Subcutaneous abdominal adipose tissue (tissue), 5 donors: Measurements from ENCODE around the gene SPATA31C1.
"Not testable (repeated sequence)": the region's sequence is repeated elsewhere in the genome, so short reads cannot be mapped to it uniquely, and the experiment has no call there.

Source experiments
- H3K27ac ChIP-seq: one replicate; pipeline ENCODE4 v1.7.0; 2013; ENCODE audit warnings: low read depth, mild to moderate bottlenecking, inconsistent platforms, low read length, moderate library complexity
- H3K27me3 ChIP-seq, 5 donors: one replicate each; pipeline ENCODE4 v1.7.0; 2013; ENCODE audit warnings: low read length in 5 of 5, inconsistent platforms in 1 of 5; ENCODE audit not compliant: control insufficient read depth in 5 of 5, insufficient read depth in 4 of 5
- H3K36me3 ChIP-seq, 5 donors: one replicate each; pipeline ENCODE4 v1.7.0; 2013; ENCODE audit warnings: low read length in 5 of 5; ENCODE audit not compliant: control insufficient read depth in 5 of 5, insufficient read depth in 5 of 5
- H3K4me1 ChIP-seq, 5 donors: one replicate each; pipeline ENCODE4 v1.7.0; 2013; ENCODE audit warnings: low read length in 5 of 5, mild to moderate bottlenecking in 3 of 5, moderate library complexity in 1 of 5; ENCODE audit not compliant: control insufficient read depth in 5 of 5, insufficient read depth in 5 of 5
- H3K4me3 ChIP-seq, 5 donors: one replicate each; pipeline ENCODE4 v1.7.0; 2013; ENCODE audit warnings: low read length in 5 of 5, low read depth in 1 of 5
- H3K9ac ChIP-seq, 5 donors: one replicate each; pipeline ENCODE4 v1.7.0; 2013; ENCODE audit warnings: low read length in 5 of 5, mild to moderate bottlenecking in 4 of 5, moderate library complexity in 3 of 5
- H3K9me3 ChIP-seq, 5 donors: one replicate each; pipeline ENCODE4 v1.7.0; 2013; ENCODE audit warnings: low read length in 5 of 5; ENCODE audit not compliant: control insufficient read depth in 5 of 5
- donor health status: healthy.
- donor health status: healthy.
- donor health status: healthy.
- donor health status: healthy.
- donor health status: healthy.

Gene SPATA31C1

GRCh38 chr9:87917662-87918061 is at the start of gene SPATA31C1:
TSS of gene SPATA31C1 (plus strand) at chr9:87917962.
- H3K4me3 ChIP-seq, H3K27ac ChIP-seq, H3K27me3 ChIP-seq, H3K9me3 ChIP-seq, H3K36me3 ChIP-seq, H3K4me1 ChIP-seq, H3K9ac ChIP-seq: not testable (repeated sequence)

- Histone ChIP-seq H3K9ac (no peak overlapping the region), H3K9me3 (peaks cover 0 to under 1% (median 0%) of the 10 kb centered on the region in 5 donors), H3K4me1 (no peaks in the 10 kb centered on the region), H3K27me3 (peaks cover 0 to 4% (median 0%) of the 10 kb centered on the region in 5 donors), H3K27ac (no peak overlapping the region), H3K4me3 (no peak overlapping the region), H3K36me3 (no peaks in the 10 kb centered on the region)
These were observed 49.6 kb upstream of the SPATA31C1 start for GRCh38 chr9:87868175-87868574.

GRCh38 chr9:87868635-87869034 is 49.1 kb upstream of the SPATA31C1 start:
- no peaks in the 10 kb centered on the region for H3K9me3 ChIP-seq
- H3K4me1 ChIP-seq: no peaks in the 10 kb centered on the region
- H3K27ac ChIP-seq: no peak overlapping the region
- no peaks in the 10 kb centered on the region for H3K36me3 ChIP-seq
- peaks cover 0 to 4% (median 0%) of the 10 kb centered on the region in 5 donors for H3K27me3 ChIP-seq
- H3K9ac ChIP-seq: no peak overlapping the region
- no peak overlapping the region for H3K4me3 ChIP-seq

GRCh38 chr9:87869082-87869481 is 48.7 kb upstream of the SPATA31C1 start:
- peaks cover 0 to 4% (median 0%) of the 10 kb centered on the region in 5 donors for H3K27me3 ChIP-seq
- H3K4me1 ChIP-seq: no peaks in the 10 kb centered on the region

GRCh38 chr9:87871425-87872078 is 46.2 kb upstream of the SPATA31C1 start:
- Histone ChIP-seq H3K4me3 (no peak overlapping the region), H3K27ac (no peak overlapping the region), H3K27me3 (peaks cover 0 to 4% (median 0%) of the 10 kb centered on the region in 5 donors)

More at GRCh38 chr9:87869082-87869481, 48.7 kb upstream of the SPATA31C1 start:
- H3K36me3 ChIP-seq: no peaks in the 10 kb centered on the region
- H3K9me3 ChIP-seq: no peaks in the 10 kb centered on the region
- H3K27ac ChIP-seq: no peak overlapping the region
- H3K9ac ChIP-seq: no peak overlapping the region
- H3K4me3 ChIP-seq: no peak overlapping the region

GRCh38 chr9:87872079-87872624 is 45.6 kb upstream of the SPATA31C1 start:
- Histone ChIP-seq H3K27me3 (peaks cover 0 to 7% (median 4%) of the 10 kb centered on the region in 5 donors), H3K27ac (no peak overlapping the region), H3K36me3 (no peaks in the 10 kb centered on the region), H3K9ac (no peak overlapping the region), H3K4me1 (no peaks in the 10 kb centered on the region), H3K4me3 (no peak overlapping the region), H3K9me3 (no peaks in the 10 kb centered on the region)

More at GRCh38 chr9:87871425-87872078, 46.2 kb upstream of the SPATA31C1 start:
- no peaks in the 10 kb centered on the region for H3K4me1 ChIP-seq
- no peaks in the 10 kb centered on the region for H3K9me3 ChIP-seq
- H3K9ac ChIP-seq: no peak overlapping the region
- no peaks in the 10 kb centered on the region for H3K36me3 ChIP-seq

GRCh38 chr9:87873607-87874303 is 44.0 kb upstream of the SPATA31C1 start:
- Histone ChIP-seq H3K4me1 (no peaks in the 10 kb centered on the region), H3K27ac (no peak overlapping the region), H3K36me3 (no peaks in the 10 kb centered on the region), H3K4me3 (no peak overlapping the region), H3K9me3 (peaks cover 0 to 7% (median 0%) of the 10 kb centered on the region in 5 donors), H3K27me3 (peaks cover 0 to 7% (median 4%) of the 10 kb centered on the region in 5 donors), H3K9ac (no peak overlapping the region)

- H3K9me3 ChIP-seq: peaks cover 0 to 8% (median 0%) of the 10 kb centered on the region in 5 donors
- H3K9ac ChIP-seq: no peak overlapping the region
- H3K4me1 ChIP-seq: no peaks in the 10 kb centered on the region
- H3K4me3 ChIP-seq: no peak overlapping the region
- no peaks in the 10 kb centered on the region for H3K36me3 ChIP-seq
- H3K27ac ChIP-seq: no peak overlapping the region
- H3K27me3 ChIP-seq: peaks cover 0 to 7% (median 4%) of the 10 kb centered on the region in 5 donors
These were observed 43.5 kb upstream of the SPATA31C1 start for GRCh38 chr9:87874304-87874623.

GRCh38 chr9:87875060-87875459 is 42.7 kb upstream of the SPATA31C1 start:
- Histone ChIP-seq H3K27me3 (peaks cover 0 to 7% (median 4%) of the 10 kb centered on the region in 5 donors), H3K9ac (no peak overlapping the region), H3K36me3 (no peaks in the 10 kb centered on the region), H3K4me3 (no peak overlapping the region), H3K27ac (no peak overlapping the region), H3K9me3 (peaks cover 0 to 8% (median 0%) of the 10 kb centered on the region in 5 donors), H3K4me1 (no peaks in the 10 kb centered on the region)
